GM19397 (cell line): ENCODE data around the gene ADNP2.
"Not testable (repeated sequence)": the region's sequence is repeated elsewhere in the genome, so short reads cannot be mapped to it uniquely, and the experiment has no call there.

ENCODE experiments used
- ATAC-seq: cut with Tn5 transposase; IDR thresholded peaks from one replicate; pipeline ENCODE4 v1.9.1; 2021; ENCODE audit warnings: mild to moderate bottlenecking, moderate library complexity; ENCODE audit not compliant: unreplicated experiment

The ADNP2 gene

GRCh38 chr18:80147037-80147417 is 38.0 kb downstream of the ADNP2 start:
- peak; percentile 17 for ATAC-seq

DNA sequence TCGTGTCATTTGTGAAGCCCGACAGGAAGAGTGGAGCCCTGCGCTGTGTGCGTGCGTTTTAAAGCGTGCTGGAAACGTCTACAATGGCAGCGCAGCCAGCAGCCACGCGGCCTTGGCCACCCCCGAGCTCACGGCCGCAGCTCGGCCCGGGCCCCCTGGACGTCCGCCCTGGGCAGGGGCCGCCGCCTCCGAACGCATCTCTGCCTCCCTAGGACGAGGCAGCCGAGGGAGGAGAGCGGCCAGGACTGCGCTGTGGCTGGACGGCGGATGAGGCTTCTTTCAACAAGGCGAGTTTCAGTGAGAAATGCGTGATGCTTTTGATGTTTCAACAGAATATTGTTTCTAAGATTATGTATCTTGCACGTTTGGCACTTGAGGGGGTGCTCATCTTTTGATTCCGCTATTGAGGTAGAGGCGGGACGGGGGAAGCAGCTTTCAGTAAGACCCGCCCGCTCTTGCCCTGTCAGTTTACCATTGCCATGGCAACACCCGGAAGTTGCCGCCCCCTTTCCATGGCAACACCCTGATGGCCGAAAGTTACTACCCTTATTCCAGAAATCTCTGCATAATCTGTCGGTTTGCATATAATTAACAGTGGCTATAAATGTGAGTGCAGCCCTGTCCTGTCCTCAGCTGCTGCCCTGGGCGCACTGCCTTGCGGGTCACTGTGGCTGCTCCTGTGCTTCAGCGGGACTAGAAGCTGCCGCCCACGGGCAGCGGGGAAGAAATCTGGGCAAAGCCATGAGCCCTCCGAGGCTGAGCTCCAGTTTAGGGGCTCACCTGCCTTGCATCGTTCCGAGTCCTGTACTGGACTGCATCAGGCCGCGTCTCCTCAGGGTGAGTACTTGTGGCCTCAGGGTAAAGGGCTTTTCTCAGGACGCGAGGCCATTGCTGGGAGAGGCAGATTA is 38.6 kb downstream of the ADNP2 start:
- peak; percentile 86 for ATAC-seq

- ATAC-seq, result no peak
Measured at GRCh38 chr18:80148326-80149199, 39.5 kb downstream of the ADNP2 start.

- ATAC-seq, result no peak
Measured at GRCh38 chr18:80149667-80150066, 40.6 kb downstream of the ADNP2 start.

DNA sequence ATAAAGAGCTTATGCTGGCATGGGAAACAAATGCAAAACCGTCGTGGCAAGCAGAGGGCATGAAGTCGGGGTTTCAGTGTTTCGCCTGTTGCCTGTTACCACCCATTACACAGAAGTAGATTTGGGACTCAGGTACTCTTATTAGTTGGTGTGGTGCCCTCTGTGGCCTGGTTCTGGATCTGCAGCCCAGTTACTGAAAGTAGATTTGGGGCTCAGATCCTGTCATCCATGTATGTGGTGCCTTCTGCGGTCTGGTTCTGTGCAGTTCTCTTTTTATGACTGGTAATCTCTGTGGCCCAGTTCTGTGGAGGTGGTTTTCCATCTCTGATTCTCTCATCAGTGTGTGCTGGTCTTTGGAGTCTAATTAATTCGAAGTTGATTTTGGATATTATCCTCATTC is 45.2 kb downstream of the ADNP2 start:
- no peak for ATAC-seq

DNA sequence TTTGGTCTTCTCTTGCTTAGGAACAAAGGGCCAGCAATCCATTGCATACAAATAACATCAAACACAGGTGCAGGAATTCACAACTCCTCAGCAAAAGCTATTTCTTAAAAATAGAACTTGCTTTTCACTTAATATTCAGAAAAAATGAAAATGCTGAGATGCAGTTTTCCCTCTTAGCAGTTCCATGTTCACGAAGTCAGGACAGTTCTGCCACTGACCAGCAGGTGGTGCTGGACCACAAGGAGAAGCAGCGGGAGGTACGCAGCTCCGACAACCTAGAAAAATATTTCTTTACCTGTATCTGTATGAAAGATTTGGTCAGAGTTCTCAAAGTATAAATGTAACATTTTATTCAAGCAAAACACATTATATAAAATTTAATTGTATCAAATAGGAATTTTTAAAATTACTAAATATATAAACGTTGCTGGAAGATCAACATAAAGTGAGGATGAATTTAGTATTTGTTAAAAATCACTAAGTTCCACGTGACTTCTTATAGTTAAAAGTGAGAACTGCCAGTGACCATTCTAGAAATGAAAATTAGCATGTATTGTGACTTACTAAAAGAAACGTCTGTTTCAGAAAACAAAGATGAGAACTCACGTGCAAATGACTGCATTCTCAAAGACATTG is 48.8 kb downstream of the ADNP2 start:
- no peak for ATAC-seq

- ATAC-seq, result no peak
Measured at GRCh38 chr18:80158365-80158764, 49.3 kb downstream of the ADNP2 start.

DNA sequence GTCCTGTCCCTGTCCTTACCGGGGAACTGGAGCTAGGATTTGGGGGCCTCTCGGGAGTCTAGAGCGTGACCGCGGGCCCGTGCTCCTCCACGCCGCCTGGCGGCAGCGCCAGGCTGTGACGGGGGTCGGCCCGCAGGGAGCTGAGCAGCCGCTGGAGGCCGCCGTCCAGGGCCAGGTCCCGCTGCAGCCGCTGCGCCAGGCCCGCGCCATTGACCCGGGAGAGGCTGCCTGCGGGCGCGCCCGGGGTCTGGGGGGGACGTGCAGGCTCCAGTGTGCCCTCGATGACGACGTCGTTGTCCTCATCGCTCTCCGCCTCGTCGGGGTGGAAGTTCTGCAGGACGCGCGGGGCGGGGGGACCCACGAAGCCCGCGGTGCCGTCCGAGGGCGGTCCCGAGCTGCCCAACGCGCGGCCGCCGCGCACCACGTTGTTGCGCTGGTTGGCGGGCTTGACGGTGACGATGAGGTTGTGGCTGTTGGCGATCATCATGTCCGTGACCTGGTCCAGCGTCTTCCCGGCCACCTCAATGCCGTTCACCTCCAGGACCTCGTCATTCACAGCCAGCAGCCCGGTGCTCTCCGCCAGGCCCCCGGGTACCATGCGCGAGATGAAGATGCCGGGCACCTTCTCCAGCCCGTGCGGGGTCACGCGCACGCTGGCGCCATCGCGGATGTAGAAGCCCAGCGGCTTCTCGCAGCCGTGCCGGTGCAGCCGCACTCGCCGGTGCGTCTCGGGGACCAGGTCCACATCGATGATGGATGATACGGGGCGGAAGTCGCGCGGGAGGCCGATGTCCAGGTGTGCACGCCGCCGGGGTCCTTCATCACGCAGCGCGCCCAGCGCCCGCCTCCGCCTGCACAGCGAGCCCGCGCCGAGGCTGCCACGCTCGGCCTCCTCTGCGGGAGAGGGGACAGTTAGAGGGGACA is 50.9 kb downstream of the ADNP2 start:
- ATAC-seq, result no peak

DNA sequence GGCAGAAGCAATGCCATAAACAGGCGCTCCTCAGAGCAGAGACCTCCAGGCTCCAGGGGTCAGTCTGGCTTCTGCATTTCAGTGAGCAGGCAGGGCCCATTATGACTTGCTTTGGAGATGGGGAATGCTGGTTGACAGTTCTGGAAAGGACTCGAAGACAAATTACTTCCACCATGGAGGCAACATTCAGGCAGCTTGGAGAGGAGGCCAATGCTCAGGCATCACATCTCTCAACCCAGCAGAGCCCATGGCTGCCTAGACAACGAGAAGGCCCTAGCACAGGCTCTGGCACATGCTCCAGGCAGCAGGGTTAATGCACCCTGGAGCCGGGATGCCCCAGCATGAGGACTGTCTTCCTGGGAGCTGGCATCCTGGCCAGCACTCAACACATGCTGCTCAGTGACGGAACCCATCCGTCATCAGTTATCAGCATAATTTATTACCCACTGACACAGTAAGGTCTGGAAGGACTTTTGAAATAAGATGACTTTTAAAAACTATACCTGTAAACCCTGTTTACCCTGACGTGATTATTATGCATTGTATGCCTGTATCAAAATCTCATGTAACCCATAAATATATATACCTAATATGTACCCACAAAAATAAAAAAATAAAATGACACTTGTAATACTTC is 52.8 kb downstream of the ADNP2 start:
- no peak for ATAC-seq

DNA sequence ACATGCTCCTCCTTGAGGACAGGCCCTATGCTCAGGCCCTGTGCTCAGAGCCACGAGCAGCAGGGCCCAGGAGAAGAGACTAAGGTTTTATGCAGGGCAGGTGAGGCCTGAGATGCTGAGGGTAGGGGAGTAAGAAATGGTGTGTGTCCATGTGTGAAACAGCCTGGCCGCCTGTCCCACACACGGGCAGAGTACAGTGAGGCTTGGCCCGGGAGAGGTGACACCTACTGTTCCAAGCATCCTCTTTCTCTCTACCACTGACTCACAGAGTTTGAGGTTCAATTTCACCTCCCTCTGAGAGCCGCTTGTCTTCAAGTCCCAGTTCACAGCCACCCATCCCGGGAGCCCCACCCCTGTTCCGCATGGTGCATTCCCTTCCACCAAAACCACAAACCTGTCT is 54.1 kb downstream of the ADNP2 start:
- ATAC-seq, result no peak

- ATAC-seq, result not testable (repeated sequence)
Measured at GRCh38 chr18:80164727-80165355, 55.8 kb downstream of the ADNP2 start.

DNA sequence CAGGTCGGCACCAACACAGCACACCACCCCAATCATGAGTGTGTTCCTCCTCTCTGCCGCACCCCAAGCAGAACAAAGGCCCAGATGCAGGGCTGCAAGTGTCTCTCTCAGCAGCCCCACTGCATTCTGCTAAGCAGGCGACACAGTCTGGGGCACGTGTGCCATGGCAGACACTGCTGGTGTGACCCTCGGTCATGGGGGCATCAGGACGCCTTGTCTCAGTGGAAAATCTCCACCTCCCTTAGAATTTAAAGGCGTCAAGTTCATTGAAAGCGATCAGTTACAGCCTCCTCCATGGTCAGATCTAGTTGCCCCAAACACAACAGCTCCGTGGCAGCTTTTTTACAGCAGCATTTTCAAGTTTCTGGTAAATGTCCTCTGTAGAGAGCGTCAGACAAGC is 57.2 kb downstream of the ADNP2 start:
- no peak for ATAC-seq

- ATAC-seq, result no peak
Measured at GRCh38 chr18:80166725-80167124, 57.7 kb downstream of the ADNP2 start.

DNA sequence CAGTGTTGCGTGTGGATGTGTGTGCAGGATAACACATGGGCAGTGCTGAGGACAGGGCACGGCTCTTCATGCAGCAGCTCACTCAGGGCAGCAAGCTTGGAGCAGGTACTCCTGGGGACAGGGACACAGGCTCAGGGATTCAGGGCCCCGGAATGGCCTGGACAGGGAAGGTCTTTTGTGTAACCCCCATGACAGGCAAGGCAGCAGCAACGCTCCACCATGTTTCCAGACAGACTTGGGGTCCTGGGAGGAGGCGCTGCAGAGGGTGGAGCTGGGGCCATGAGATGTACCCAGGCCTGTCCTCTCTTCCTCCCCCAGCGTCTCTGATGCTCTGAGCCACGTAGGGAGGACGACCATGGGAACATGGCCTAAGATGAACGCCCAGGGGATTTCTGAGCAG is 58.3 kb downstream of the ADNP2 start:
- no peak for ATAC-seq

DNA sequence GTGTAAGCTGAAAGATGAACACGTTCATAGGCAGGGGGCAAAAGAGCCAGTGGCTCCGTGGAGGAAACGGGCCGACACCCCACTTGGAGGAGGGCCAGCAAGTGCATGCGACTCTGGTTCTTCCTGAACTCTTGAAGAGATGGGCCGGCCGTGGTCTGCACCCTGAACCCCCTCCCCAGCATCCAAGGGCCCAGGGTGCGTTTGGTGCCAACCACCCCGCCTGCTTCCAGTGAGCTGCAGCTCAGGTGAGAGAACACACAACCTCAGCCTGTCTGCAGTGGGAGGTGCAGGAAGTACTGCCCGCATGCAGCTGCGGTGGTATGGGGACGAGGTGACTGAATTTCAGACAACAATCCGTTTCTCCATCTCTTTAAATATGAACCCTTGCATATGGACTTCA is 58.9 kb downstream of the ADNP2 start:
- no peak for ATAC-seq

DNA sequence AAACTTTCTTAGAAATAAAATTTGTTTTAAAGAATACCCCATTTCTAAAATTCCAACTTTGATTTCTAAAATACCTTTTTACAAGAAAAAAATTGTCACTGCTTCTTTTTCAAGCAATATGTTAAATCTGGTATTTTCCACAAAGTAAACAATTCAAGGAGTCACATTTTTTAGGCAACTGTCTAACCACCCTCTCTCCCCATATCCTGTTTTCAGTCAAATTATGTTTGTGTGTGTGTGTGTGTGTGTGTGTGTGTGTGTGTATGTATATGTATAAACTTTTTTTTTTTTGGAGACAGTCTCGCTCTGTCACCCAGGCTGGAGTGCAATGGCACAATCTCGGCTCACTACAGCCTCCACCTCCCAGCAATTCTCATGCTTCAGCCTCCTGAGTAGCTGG is 59.3 kb downstream of the ADNP2 start:
- ATAC-seq, result no peak

- ATAC-seq, result no peak
Measured at GRCh38 chr18:80168982-80169381, 59.9 kb downstream of the ADNP2 start.

DNA sequence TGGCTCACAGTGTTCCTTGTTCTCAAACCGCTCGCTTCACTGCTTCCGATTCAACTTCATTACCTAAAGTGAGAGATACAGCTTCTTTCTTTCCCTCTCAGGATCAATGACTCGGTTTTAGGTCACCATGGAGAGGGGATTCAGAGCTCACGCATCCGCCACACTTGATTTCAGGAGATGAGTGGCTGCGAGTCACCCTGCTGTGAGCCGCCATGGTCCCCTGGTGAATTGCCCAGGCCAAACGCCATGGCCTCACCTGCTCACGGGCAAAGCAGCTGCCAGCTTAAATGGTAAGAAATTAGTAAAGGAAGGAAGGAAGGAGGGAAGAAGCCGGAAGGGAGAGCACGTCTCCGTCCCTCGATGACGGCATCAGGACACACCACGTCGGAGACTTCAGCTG is 60.5 kb downstream of the ADNP2 start:
- no peak for ATAC-seq

- no peak for ATAC-seq
Measured at GRCh38 chr18:80170395-80171053, 61.5 kb downstream of the ADNP2 start.
